ENCODE results near the gene SLC39A9.
"Not testable (repeated sequence)": the region's sequence is repeated elsewhere in the genome, so short reads cannot be mapped to it uniquely, and the experiment has no call there.

Gene SLC39A9

DNA sequence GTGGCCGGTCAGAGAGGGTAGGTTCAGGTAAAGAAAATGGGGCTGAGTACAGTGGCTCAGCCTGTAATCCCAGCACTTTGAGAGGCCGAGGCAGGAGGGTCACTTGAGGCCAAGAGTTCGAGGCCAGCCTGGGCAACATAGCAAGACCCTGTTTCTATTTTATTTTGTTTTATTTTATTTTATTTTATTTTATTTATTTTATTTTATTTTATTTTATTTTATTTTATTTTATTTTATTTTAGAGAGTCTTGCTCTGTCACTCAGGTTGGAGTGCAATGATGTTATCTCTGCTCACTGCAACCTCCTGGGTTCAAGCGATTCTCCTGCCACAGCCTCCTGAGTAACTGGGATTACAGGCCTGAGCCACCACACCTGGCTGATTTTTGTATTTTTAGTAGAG is 99.4 kb downstream of the SLC39A9 start:
- not testable (repeated sequence) for ATAC-seq (ENCODE audit: low read depth); H3K9me3 Mint-ChIP-seq; H3K27ac Mint-ChIP-seq; H3K4me3 Mint-ChIP-seq; H3K4me1 Mint-ChIP-seq; H3K36me3 Mint-ChIP-seq; DNase-seq (ENCODE audit: low spot score in 2 of 2)
- H3K27me3 Mint-ChIP-seq, result peaks cover 12% of the 10 kb centered on the region

GRCh38 chr14:69498286-69498685 is 99.8 kb downstream of the SLC39A9 start:
- H3K4me3 Mint-ChIP-seq; DNase-seq (ENCODE audit: low spot score in 2 of 2); H3K4me1 Mint-ChIP-seq; H3K36me3 Mint-ChIP-seq; H3K27ac Mint-ChIP-seq; ATAC-seq (ENCODE audit: low read depth); H3K9me3 Mint-ChIP-seq: not testable (repeated sequence)
- H3K27me3 Mint-ChIP-seq, result peaks cover 12% of the 10 kb centered on the region

DNA sequence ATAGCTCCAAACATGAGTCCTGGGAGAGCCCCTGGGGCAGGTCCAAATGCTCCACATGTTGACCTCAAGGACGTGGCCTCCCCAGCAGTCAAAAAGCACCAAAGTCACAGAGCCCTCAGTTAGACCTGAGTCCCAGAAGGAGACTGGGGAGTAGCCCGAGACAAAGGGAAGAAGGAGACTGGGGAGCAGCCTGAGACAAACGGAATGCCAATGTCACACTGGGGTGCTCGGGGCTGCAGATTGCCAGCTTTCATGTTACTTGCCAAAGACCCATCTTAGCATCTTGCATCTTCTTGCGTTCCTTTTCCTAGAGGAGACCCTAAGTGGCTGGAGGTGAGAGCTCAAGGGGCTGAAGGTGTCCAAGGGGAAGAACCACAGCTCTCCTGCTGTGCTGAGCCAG is 100.9 kb downstream of the SLC39A9 start:
- Mint-ChIP-seq H3K27me3 (peaks cover 12% of the 10 kb centered on the region), H3K27ac (no peak overlapping the region), H3K4me3 (no peak overlapping the region), H3K4me1 (no peaks in the 10 kb centered on the region), H3K9me3 (no peaks in the 10 kb centered on the region), H3K36me3 (peaks cover 3% of the 10 kb centered on the region)
- DNase-seq (ENCODE audit: low spot score in 2 of 2), result no peak
- no peak for ATAC-seq (ENCODE audit: low read depth)

- Mint-ChIP-seq H3K27ac (no peak overlapping the region), H3K27me3 (peaks cover 9% of the 10 kb centered on the region), H3K4me3 (no peak overlapping the region), H3K9me3 (no peaks in the 10 kb centered on the region), H3K4me1 (no peaks in the 10 kb centered on the region), H3K36me3 (peaks cover 3% of the 10 kb centered on the region)
- DNase-seq (ENCODE audit: low spot score in 2 of 2) (no peak), ATAC-seq (ENCODE audit: low read depth) (no peak)
Observed at GRCh38 chr14:69500096-69500495, 101.6 kb downstream of the SLC39A9 start.

DNA sequence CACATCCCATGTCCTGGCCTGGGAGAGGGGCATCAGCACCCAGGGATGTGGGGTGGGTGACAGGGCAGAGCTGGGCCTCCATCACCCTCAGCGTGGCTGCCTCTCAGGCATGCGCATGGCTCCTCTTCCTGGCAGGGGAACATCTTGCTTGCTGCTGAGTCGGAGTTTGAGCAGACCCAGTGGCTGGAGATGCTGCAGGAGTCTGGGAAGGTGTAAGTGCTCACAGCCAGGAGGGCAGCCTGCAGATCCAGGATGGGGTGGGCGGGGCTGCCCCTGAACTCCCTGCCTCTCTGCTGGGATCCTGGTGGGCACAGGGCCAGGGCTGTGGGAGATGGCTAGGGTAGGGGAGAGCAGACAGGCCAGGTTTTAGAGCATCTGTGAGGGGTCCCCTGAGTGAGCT is 102.2 kb downstream of the SLC39A9 start:
- DNase-seq (ENCODE audit: low spot score in 2 of 2), result no peak
- peaks cover 3% of the 10 kb centered on the region for H3K36me3 Mint-ChIP-seq
- no peak overlapping the region for H3K27ac Mint-ChIP-seq
- H3K4me3 Mint-ChIP-seq, result no peak overlapping the region
- no peaks in the 10 kb centered on the region for H3K9me3 Mint-ChIP-seq
- no peak for ATAC-seq (ENCODE audit: low read depth)
- no peaks in the 10 kb centered on the region for H3K4me1 Mint-ChIP-seq
- peaks cover 3% of the 10 kb centered on the region for H3K27me3 Mint-ChIP-seq

DNA sequence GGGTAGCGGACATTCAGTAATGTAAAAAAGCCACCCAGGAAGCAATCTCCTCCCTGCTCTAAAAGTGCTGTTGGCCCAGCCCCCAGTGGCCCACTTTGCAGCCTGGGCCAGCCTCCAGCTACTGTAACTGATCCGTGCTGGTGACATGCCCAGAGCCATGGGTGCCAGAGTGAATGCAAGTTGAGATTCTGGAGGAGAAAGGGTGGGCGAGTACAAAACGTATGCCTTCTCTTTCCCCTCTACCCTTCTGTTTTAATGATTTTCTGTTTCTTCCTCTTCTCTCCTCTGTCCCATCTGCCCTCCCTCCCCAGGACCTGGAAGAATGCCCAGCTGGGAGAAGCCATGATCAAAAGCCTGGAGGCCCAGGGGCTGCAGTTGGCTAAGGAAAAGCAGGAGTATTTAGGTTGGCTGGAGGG is 102.9 kb downstream of the SLC39A9 start:
- DNase-seq (ENCODE audit: low spot score in 2 of 2), result no peak
- H3K27me3 Mint-ChIP-seq, result peaks cover 1% of the 10 kb centered on the region
- H3K27ac Mint-ChIP-seq, result peak overlapping the region; percentile 35
- no peaks in the 10 kb centered on the region for H3K4me1 Mint-ChIP-seq
- no peak for ATAC-seq (ENCODE audit: low read depth)
- peaks cover 2% of the 10 kb centered on the region for H3K36me3 Mint-ChIP-seq
- H3K9me3 Mint-ChIP-seq, result no peaks in the 10 kb centered on the region
- H3K4me3 Mint-ChIP-seq, result no peak overlapping the region

GRCh38 chr14:69504775-69505174 is 106.3 kb downstream of the SLC39A9 start:
- no peak for ATAC-seq (ENCODE audit: low read depth)
- Mint-ChIP-seq H3K36me3 (no peaks in the 10 kb centered on the region), H3K4me1 (no peaks in the 10 kb centered on the region), H3K9me3 (no peaks in the 10 kb centered on the region), H3K4me3 (no peak overlapping the region), H3K27me3 (no peaks in the 10 kb centered on the region), H3K27ac (no peak overlapping the region)
- DNase-seq (ENCODE audit: low spot score in 2 of 2), result no peak

GRCh38 chr14:69505338-69506240 is 107.1 kb downstream of the SLC39A9 start:
- Mint-ChIP-seq H3K4me3 (no peak overlapping the region), H3K27me3 (no peaks in the 10 kb centered on the region), H3K9me3 (no peaks in the 10 kb centered on the region), H3K27ac (no peak overlapping the region), H3K36me3 (no peaks in the 10 kb centered on the region), H3K4me1 (no peaks in the 10 kb centered on the region)
- no peak for DNase-seq (ENCODE audit: low spot score in 2 of 2)
- ATAC-seq (ENCODE audit: low read depth), result no peak

GRCh38 chr14:69506241-69506595 is 107.7 kb downstream of the SLC39A9 start:
- Mint-ChIP-seq H3K4me1 (no peaks in the 10 kb centered on the region), H3K36me3 (no peaks in the 10 kb centered on the region), H3K27ac (no peak overlapping the region), H3K9me3 (no peaks in the 10 kb centered on the region), H3K27me3 (no peaks in the 10 kb centered on the region), H3K4me3 (no peak overlapping the region)
- ATAC-seq (ENCODE audit: low read depth) (no peak), DNase-seq (ENCODE audit: low spot score in 2 of 2) (no peak)
